ENCODE results near the gene HMCN2. TPM values are rescaled to one million over a fixed set of nuclear protein-coding genes. Genes with fewer than 3 reads are reported as not detected.

Gene HMCN2
- total and polyA plus RNA-seq, 2 experiments from 2014 or later: 0.50 to 0.54 TPM

DNA sequence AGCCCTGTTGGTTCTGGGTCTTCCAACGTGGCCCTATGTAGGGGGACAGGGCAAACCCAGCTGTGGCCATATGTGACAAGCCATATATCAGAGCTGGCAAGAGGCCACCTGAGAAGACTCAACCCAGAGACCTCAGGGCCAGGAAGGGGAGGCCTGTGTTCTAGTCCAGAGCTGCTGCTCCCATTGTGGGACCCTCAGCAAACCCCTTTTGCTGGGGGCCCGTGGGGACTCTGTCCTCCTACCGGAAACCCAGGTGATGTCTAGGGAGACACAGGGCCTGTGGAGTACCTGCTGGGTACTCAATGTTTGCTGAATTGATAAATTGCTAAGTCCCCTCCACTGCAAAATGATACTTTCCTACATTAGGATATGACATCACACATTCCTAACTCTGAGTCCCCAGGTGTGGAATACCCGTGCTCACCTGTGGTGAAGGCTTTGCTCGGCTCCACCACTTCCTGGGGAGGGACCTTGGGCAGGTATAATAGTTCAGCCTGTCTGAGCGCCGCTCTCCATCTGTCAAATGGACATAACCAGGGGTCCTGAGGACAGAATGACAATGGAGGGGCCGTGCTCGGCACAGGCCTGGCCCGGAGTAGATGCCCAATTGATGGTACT is 140.8 kb downstream of the HMCN2 start:
- 87% methylated on average over 10 of the region's 10 CpGs for WGBS (ENCODE audit: low lambda C conversion rate, missing lambda C conversion rate)
- Histone ChIP-seq H3K4me3 (no peak overlapping the region), H3K9me2 (replicated peaks; ENCODE audit: insufficient read depth) (no peaks in the 10 kb centered on the region), H3K27ac (no peak overlapping the region), H4K20me1 (ENCODE audit: insufficient read depth, poor library complexity, severe bottlenecking) (no peaks in the 10 kb centered on the region), H3K4me2 (no peak overlapping the region), H3K36me3 (replicated peaks; ENCODE audit: insufficient read depth, low read depth) (no peaks in the 10 kb centered on the region), H3K27me3 (no peaks in the 10 kb centered on the region), H2AFZ (no peak overlapping the region), H3K9me3 (ENCODE audit: low read depth) (no peaks in the 10 kb centered on the region), H3K4me1 (ENCODE audit: insufficient read depth) (no peaks in the 10 kb centered on the region), H3K79me2 (no peaks in the 10 kb centered on the region)
- no peak for TF ChIP-seq CTCF (IDR thresholded peaks at IDR 0.05; ENCODE audit: poor library complexity)
- TF ChIP-seq EZH2phosphoT487 (IDR thresholded peaks at IDR 0.05; ENCODE audit: low read depth, severe bottlenecking, unreplicated experiment): no peak
- TF ChIP-seq EZH2 (IDR thresholded peaks at IDR 0.05; ENCODE audit: borderline replicate concordance): no peak
- DNase-seq (ENCODE audit: low spot score): no peak

- no peak for DNase-seq (ENCODE audit: low spot score)
- Histone ChIP-seq H3K4me2 (no peak overlapping the region), H3K9me3 (ENCODE audit: low read depth) (no peaks in the 10 kb centered on the region), H3K27me3 (no peaks in the 10 kb centered on the region), H3K9me2 (replicated peaks; ENCODE audit: insufficient read depth) (no peaks in the 10 kb centered on the region), H4K20me1 (ENCODE audit: insufficient read depth, poor library complexity, severe bottlenecking) (no peaks in the 10 kb centered on the region), H2AFZ (no peak overlapping the region), H3K4me1 (ENCODE audit: insufficient read depth) (no peaks in the 10 kb centered on the region), H3K79me2 (no peaks in the 10 kb centered on the region), H3K27ac (no peak overlapping the region), H3K4me3 (no peak overlapping the region), H3K36me3 (replicated peaks; ENCODE audit: insufficient read depth, low read depth) (no peaks in the 10 kb centered on the region)
- TF ChIP-seq EZH2 (IDR thresholded peaks at IDR 0.05; ENCODE audit: borderline replicate concordance) (no peak), CTCF (IDR thresholded peaks at IDR 0.05; ENCODE audit: poor library complexity) (no peak), EZH2phosphoT487 (IDR thresholded peaks at IDR 0.05; ENCODE audit: low read depth, severe bottlenecking, unreplicated experiment) (no peak)
- WGBS (ENCODE audit: low lambda C conversion rate, missing lambda C conversion rate): 86% methylated on average over 9 of the region's 9 CpGs
Measured at GRCh38 chr9:130407916-130408663, 142.5 kb downstream of the HMCN2 start.

DNA sequence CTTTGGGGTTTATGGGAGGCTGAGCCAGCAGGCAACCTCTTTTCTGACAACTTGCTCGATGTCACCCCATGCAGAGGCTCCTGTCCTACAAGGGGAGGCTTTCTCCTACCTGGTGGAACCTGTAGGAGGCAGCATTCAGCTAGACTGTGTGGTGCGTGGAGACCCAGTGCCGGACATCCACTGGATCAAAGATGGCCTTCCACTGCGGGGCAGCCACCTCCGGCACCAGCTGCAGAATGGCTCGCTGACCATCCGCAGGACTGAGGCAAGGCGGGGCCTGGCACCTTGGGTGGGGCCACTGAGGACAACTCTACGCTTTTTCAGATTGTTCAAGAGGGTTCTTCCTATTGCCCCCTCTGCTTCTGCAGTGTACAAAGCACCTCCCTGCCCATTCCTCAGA is 143.1 kb downstream of the HMCN2 start:
- H3K36me3 ChIP-seq (replicated peaks; ENCODE audit: insufficient read depth, low read depth): no peaks in the 10 kb centered on the region
- TF ChIP-seq EZH2 (IDR thresholded peaks at IDR 0.05; ENCODE audit: borderline replicate concordance): no peak
- no peaks in the 10 kb centered on the region for H3K9me3 ChIP-seq (ENCODE audit: low read depth)
- H3K4me2 ChIP-seq: no peak overlapping the region
- WGBS (ENCODE audit: low lambda C conversion rate, missing lambda C conversion rate): 90% methylated on average over 9 of the region's 9 CpGs
- H3K27me3 ChIP-seq: no peaks in the 10 kb centered on the region
- no peaks in the 10 kb centered on the region for H3K4me1 ChIP-seq (ENCODE audit: insufficient read depth)
- H3K9me2 ChIP-seq (replicated peaks; ENCODE audit: insufficient read depth): no peaks in the 10 kb centered on the region
- no peaks in the 10 kb centered on the region for H4K20me1 ChIP-seq (ENCODE audit: insufficient read depth, poor library complexity, severe bottlenecking)
- H3K27ac ChIP-seq: no peak overlapping the region
- no peak overlapping the region for H2AFZ ChIP-seq
- H3K79me2 ChIP-seq: no peaks in the 10 kb centered on the region
- no peak overlapping the region for H3K4me3 ChIP-seq
- DNase-seq (ENCODE audit: low spot score): no peak

GRCh38 chr9:130409246-130409645 is 143.7 kb downstream of the HMCN2 start:
- Histone ChIP-seq H3K27me3 (no peaks in the 10 kb centered on the region), H3K36me3 (replicated peaks; ENCODE audit: insufficient read depth, low read depth) (no peaks in the 10 kb centered on the region), H3K27ac (no peak overlapping the region), H2AFZ (no peak overlapping the region), H3K9me3 (ENCODE audit: low read depth) (no peaks in the 10 kb centered on the region), H3K4me2 (no peak overlapping the region), H3K9me2 (replicated peaks; ENCODE audit: insufficient read depth) (no peaks in the 10 kb centered on the region), H3K4me3 (no peak overlapping the region), H3K4me1 (ENCODE audit: insufficient read depth) (no peaks in the 10 kb centered on the region), H3K79me2 (no peaks in the 10 kb centered on the region), H4K20me1 (ENCODE audit: insufficient read depth, poor library complexity, severe bottlenecking) (no peaks in the 10 kb centered on the region)
- no peak for TF ChIP-seq CTCF (IDR thresholded peaks at IDR 0.05; ENCODE audit: poor library complexity)
- TF ChIP-seq EZH2 (IDR thresholded peaks at IDR 0.05; ENCODE audit: borderline replicate concordance): no peak
- no peak for TF ChIP-seq EZH2phosphoT487 (IDR thresholded peaks at IDR 0.05; ENCODE audit: low read depth, severe bottlenecking, unreplicated experiment)
- no peak for DNase-seq (ENCODE audit: low spot score)
- 68% methylated on average over 4 of the region's 4 CpGs for WGBS (ENCODE audit: low lambda C conversion rate, missing lambda C conversion rate)

All from hepatocyte (in vitro differentiated cells).